ENCODE measurements around the gene VASH1.
"Not testable (repeated sequence)": the region's sequence is repeated elsewhere in the genome, so short reads cannot be mapped to it uniquely, and the experiment has no call there.

- not testable (repeated sequence) for TF ChIP-seq CTCF (IDR thresholded peaks at IDR 0.05; ENCODE audit: insufficient read depth, low read length, poor library complexity, severe bottlenecking); EZH2phosphoT487 (conservative IDR thresholded peaks at IDR 0.05; ENCODE audit: low read length)
Measured at GRCh38 chr14:76721506-76721905, 39.8 kb upstream of the VASH1 start.

Data from SU-DHL-6 (cell line).